Raji (cell line): ENCODE measurements around the gene UGT1A5.

Source experiments
- POLR2A ChIP-seq: IDR thresholded peaks from 2 replicates; pipeline ENCODE4 v1.6.1; 2011; ENCODE audit warnings: low read depth, low read length, control low read depth; ENCODE audit not compliant: insufficient read depth

UGT1A5 gene

DNA sequence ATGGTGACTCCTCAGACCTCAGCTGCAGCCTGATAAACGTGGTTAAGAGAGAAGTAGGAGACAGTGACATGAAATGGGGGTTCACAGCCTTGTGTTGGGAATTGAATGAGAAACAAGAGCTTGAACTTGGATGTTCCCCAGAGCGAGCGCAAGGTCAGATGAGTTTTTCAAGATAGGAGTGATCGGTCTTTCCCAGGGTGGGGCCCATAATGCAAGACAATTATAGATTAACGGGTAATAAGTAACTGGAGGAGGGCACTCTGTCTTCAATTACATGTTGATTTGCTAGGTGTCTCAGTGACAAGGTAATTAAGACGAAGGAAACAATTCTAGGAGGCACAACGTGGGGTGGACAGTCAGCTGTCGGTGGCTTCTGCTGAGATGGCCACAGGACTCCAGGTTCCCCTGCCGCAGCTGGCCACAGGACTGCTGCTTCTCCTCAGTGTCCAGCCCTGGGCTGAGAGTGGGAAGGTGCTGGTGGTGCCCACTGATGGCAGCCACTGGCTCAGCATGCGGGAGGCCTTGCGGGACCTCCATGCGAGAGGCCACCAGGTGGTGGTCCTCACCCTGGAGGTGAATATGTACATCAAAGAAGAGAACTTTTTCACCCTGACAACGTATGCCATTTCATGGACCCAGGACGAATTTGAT is at the start of gene UGT1A5:
Gene UGT1A5, plus strand, starts transcription at position 297 of the 651 bp plus-strand sequence. Its CDS starts 85 bp downstream, at position 382.
- no peak for TF ChIP-seq POLR2A

DNA sequence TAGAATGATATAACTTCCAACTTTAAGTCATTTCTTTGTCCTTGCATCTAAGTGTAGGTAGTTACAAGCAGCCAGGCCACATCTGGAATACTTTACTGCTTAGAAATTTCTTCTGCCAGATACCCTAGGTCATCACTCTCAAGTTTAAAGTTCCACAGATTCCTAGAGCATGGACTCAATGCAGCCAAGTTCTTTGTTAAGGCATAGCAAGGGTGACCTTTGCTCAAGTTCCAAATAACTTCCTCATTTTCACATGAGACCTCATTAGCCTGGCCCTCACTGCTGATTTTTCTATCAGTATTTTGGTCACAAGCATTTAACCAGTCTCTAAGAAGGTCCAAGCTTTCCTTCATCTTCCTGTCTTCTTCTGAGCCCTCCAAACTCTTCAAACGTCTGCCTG is 48.8 kb upstream of the UGT1A5 start:
- TF ChIP-seq POLR2A: no peak

- no peak for TF ChIP-seq POLR2A
Observed at GRCh38 chr2:233668605-233669260, 44.0 kb upstream of the UGT1A5 start.

DNA sequence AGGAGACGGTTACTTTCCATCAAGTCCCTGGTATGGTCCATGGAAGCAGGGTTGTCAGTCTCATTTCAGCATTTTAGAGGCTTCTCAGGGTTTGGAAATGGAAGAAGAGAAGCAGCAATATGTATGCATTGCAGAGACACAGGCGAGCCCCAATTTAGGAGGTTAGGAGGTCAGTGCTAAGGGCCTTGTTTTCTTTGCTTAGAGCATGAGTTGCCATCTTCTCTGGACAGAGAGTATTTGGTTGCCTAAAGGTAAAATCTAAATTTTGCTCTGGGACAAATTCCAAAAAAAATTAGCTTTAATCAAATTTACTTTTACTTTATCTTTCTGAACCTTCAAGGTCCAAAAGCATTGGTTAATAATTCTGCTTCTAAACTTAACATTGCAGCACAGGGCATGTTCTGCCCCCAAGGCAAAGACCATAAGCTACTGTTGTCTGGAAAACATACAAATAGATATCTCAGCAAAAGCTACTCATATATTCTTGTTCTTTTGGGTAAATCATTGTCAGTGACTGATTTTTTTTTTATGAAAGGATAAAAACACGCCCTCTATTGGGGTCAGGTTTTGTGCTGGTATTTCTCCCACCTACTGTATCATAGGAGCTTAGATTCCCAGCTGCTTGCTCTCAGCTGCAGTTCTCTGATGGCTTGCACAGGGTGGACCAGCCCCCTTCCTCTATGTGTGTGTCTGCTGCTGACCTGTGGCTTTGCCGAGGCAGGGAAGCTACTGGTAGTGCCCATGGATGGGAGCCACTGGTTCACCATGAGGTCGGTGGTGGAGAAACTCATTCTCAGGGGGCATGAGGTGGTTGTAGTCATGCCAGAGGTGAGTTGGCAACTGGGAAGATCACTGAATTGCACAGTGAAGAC is 41.2 kb upstream of the UGT1A5 start, which contains the start of gene UGT1A9:
Gene UGT1A9, plus strand, starts transcription at position 609 of the 872 bp plus-strand sequence. Its CDS starts 37 bp downstream, at position 646.
- TF ChIP-seq POLR2A: no peak

- TF ChIP-seq POLR2A: no peak
Observed at GRCh38 chr2:233672886-233673285, 39.8 kb upstream of the UGT1A5 start.

GRCh38 chr2:233673896-233674295 is 38.8 kb upstream of the UGT1A5 start:
- TF ChIP-seq POLR2A: no peak

DNA sequence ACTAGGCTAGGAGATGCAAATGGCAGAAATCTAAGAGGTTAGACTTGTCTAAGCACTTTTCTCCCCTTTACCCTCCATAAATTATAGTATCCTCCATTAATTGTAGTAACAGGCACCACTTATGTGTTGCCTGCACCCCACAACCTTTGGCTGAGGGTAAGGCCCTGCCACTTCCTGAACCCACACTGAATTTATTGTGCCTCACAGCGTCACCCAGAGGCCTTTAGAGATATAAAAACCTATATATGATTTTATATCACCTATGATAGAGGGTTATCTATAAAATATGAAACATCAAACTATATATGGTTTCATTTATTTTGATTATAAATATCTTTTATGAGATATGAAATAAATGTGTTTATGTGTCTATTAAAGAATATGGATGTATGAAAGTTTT is 38.4 kb upstream of the UGT1A5 start:
- TF ChIP-seq POLR2A: no peak

- no peak for TF ChIP-seq POLR2A
Observed at GRCh38 chr2:233674995-233675394, 37.7 kb upstream of the UGT1A5 start.

GRCh38 chr2:233676046-233676445 is 36.7 kb upstream of the UGT1A5 start:
- no peak for TF ChIP-seq POLR2A

DNA sequence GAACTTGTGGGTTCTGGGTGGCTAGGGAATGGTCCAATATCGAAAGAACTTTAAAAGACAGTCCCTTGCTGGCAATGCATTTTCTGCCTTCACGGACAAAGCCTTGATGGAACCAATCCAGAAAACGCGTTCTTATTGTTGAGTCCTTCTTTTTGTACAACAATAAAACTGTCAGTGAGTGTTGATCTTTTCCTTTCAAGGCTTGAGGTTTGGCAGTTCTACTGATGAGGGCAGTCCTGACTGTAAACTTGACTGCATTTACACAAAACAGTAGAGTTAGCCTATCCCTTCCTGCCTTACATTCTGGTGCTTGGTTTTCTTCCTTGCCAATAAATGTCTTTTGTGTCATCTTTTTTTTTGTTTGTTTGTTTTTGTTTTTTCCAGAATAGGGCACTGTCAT is 33.5 kb upstream of the UGT1A5 start:
- no peak for TF ChIP-seq POLR2A

DNA sequence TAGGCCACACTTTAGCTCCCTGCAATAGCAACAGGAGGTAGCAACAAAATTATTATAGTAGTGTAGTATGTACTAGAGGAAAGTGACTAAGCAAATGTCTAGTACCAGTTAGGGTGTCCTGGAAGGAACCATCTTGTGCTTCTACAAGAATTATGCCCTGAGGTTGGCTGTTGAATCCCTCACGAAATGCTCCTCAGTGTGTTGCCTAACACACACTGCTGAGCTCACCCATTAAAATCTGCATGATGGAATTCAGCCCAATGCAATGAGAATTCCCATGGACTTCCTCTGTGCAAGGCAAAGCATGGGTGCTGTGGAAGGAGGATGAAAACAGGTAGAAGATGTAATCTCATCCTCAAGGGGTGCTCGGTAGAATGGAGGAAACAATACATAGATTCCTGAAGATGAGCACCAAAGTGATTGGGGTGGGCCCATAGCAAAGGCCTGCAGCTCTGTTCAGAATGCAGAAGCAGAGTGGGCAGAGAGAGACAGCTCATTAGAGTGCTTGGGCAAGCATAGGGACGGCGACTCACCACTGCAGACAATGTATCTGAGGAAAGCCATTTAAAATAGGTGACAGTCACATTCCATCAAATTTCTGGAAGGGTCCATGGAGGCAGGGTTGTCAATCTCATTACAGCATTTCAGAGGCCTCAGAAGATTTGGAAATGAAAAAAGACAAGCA is 32.2 kb upstream of the UGT1A5 start:
- no peak for TF ChIP-seq POLR2A

DNA sequence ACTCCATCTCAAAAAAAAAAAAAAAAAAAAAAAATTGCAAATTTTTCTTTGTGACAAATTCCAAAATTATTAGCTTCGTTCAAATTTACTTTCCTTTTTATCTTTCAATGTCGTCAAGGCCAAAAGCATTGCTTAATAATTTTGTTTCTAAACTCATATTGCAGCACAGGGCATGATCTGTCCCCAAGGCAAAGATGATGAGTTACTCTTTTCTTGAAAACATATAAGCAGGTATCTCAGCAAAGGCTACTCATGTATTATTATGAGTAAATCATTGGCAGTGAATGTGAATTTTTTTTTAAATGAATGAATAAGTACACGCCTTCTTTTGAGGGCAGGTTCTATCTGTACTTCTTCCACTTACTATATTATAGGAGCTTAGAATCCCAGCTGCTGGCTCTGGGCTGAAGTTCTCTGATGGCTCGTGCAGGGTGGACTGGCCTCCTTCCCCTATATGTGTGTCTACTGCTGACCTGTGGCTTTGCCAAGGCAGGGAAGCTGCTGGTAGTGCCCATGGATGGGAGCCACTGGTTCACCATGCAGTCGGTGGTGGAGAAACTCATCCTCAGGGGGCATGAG is 31.1 kb upstream of the UGT1A5 start, which contains the start of gene UGT1A7:
Gene UGT1A7, plus strand, starts transcription at position 381 of the 579 bp plus-strand sequence. Its CDS starts 37 bp downstream, at position 418.
- no peak for TF ChIP-seq POLR2A

DNA sequence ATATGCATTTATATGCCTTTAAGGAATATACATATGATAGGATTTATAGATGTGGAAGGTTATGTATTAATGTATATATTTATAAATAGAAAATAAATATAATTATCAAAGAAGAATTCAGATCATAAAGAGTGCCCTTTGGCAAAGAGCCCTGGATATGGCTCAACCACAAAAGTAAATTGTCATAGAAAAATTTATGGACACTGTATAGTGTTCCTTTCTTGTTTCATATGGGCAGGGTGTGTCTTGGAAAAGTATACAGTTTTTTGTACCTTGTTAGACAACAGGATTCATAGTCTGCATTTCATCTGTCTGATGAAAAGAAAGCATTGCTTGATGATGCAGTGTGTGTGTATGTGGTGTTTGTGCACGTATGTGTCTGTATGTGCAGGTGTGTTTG is 28.1 kb upstream of the UGT1A5 start:
- no peak for TF ChIP-seq POLR2A

DNA sequence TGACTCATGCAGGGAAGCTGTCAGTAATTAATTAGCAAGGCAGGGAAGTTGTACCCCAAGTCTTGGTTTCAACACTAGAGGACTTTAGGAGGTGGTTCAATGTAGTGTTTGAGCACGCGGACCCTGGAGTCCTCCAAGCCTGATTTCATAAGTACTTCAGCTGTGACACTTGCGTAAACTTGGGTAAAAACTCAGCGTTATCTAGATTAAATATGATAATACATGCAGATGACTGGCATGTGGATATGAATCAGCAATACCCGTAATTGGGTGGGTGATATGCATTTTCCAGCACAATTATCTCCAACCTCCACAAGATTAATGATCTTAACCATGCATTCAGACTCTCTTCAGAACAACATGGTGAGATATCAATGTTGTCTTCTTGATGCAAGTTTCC is 25.8 kb upstream of the UGT1A5 start:
- no peak for TF ChIP-seq POLR2A

GRCh38 chr2:233688341-233688740 is 24.4 kb upstream of the UGT1A5 start:
- no peak for TF ChIP-seq POLR2A
